PC-9 (cell line): ENCODE data around the gene CAMKMT.

Source experiments
- CTCF ChIP-seq: fragments of 200-600 bp; sonication (generic); conservative IDR thresholded peaks from 2 replicates; pipeline ENCODE4 v1.6.1; 2017; ENCODE audit warnings: mixed run types, antibody characterized with exemption, mild to moderate bottlenecking, moderate library complexity
- EZH2 ChIP-seq: fragments of 200-600 bp; sonication (generic); IDR thresholded peaks from 2 replicates; pipeline ENCODE4 v1.8.0; 2017; ENCODE audit warnings: antibody characterized with exemption, low read depth

GRCh38 chr2:44639399-44639798, 277.7 kb downstream of the CAMKMT start:
- TF ChIP-seq CTCF (no peak), EZH2 (no peak)
